AG04449 (cell line): ENCODE data around the gene CRADD.
"Not testable (repeated sequence)": the region's sequence is repeated elsewhere in the genome, so short reads cannot be mapped to it uniquely, and the experiment has no call there.

Source experiments
- CTCF ChIA-PET: fragments of 350-600 bp; formaldehyde crosslinking; extraction: SDS; loops from one replicate; lab custom pipeline; 2021; ENCODE audit warnings: antibody characterized with exemption; lab: Yijun Ruan, JAX
- POLR2A ChIA-PET: fragments of 400-600, 350-600 bp; formaldehyde crosslinking; extraction: SDS; loops from one replicate; lab custom pipeline; 2020; ENCODE audit warnings: antibody characterized with exemption, inconsistent platforms; lab: Yijun Ruan, JAX
- DNase-seq: peaks from one replicate; pipeline ENCODE4 v3.0.0-alpha.2; 2010; ENCODE audit warnings: low read depth, low spot score
- H3K4me3 ChIP-seq: 2 replicates; pipeline ENCODE4 v1.5.1; 2011; ENCODE audit warnings: low read depth, mild to moderate bottlenecking, control low read depth, low read length
- CTCF ChIP-seq: IDR thresholded peaks from one replicate; pipeline ENCODE4 v1.5.1; 2011; ENCODE audit warnings: mild to moderate bottlenecking, moderate library complexity, low read length, control low read depth, inconsistent platforms; ENCODE audit not compliant: insufficient read depth; ENCODE audit errors: missing control alignments

CRADD gene

GRCh38 chr12:93857991-93858447 lies 180.8 kb downstream of the CRADD start:
- H3K4me3 ChIP-seq, result no peak overlapping the region
- ChIA-PET CTCF (interaction anchor here (2.0 kb wide), 1 partner anchor 243 kb away, joined by 5 read pairs; no protein-coding TSS in a partner anchor), POLR2A (no interaction called here)
- DNase-seq, result no peak
- TF ChIP-seq CTCF, result no peak

DNA sequence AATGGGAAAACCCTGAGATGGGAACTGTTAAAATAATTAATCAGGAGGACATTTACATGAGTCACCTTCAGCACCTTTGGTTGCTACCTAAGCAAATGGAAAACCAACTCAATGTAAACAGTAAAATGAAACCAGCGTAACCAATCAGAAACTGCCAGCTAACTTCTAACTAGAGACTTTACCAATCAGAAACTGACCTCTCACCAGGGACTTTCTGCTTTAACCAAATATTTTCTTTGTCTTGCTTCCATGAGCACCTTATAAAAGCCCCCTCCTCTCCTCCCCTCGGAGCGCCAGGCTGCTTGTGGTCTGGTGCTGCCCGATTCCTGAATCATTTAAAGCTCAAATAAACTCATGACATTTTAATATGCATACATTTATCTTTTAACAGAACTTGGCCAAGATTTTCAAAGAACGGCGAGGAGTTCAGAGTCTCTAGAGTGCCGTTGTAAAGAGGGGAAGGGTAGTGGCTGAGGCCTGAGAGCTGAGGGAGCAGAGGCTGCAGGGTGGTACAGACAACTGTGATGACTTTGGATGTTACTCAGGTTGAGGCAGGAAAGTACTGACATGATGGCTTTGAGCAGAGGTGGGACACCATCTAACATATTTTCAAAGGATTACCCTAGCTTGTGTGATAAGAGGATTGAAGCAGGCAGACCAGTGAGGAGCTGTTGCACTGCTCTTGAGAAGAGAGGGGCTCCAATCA lies 183.6 kb downstream of the CRADD start:
- no peak for TF ChIP-seq CTCF
- no peak overlapping the region for H3K4me3 ChIP-seq
- POLR2A ChIA-PET, result no interaction called here
- CTCF ChIA-PET, result interaction anchor here (1.0 to 3.4 kb wide), 3 partner anchors 22 to 359 kb away, joined by 3 to 12 read pairs (median 4); no protein-coding TSS in a partner anchor
- no peak for DNase-seq

GRCh38 chr12:93862424-93862823 lies 185.2 kb downstream of the CRADD start:
- ChIA-PET CTCF (interaction anchor here (3.4 kb wide), 1 partner anchor 239 kb away, joined by 12 read pairs; no protein-coding TSS in a partner anchor), POLR2A (no interaction called here)
- no peak for TF ChIP-seq CTCF
- DNase-seq, result no peak
- no peak overlapping the region for H3K4me3 ChIP-seq

DNA sequence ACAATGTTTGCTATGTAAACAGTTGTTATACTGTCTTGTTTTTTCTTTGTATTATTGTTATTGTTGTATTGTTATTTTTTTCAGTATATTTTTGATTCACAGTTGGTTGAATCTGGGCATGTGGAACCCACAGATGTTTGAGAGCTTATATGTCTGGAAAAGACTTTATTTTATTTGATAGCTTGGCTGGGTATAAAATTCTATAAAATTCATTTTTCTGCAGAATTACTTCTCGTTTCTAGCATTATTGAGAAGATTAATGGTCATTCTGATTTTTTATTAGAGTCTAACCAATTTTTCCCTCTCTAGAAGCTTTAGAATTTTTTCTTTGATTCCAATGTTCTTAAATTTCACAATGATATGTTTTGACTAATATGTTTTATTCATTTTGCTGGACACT lies 188.6 kb downstream of the CRADD start:
- CTCF ChIA-PET, result no interaction called here
- POLR2A ChIA-PET, result no interaction called here
- DNase-seq, result no peak
- no peak for TF ChIP-seq CTCF
- H3K4me3 ChIP-seq, result no peak overlapping the region

DNA sequence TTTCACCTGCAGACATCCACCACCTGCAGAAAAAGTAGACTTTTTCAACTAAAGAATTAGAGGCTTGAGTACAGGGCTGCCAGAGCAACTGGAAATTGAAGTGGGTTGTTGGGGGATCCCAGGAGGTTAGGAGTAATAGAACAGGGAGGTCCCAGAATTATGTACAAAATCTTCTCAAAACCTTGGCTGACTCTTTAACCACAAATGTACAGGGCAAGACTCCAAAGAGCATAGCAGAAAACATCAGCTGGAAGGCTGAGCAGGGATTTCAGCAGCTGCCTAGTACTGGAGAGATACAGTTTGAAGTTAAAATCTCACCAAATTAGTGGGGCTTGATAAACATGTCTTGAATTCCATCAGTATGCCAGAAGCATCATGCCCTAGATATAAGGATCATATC lies 191.6 kb downstream of the CRADD start:
- ChIA-PET POLR2A (no interaction called here), CTCF (no interaction called here)
- no peak for DNase-seq
- no peak overlapping the region for H3K4me3 ChIP-seq
- TF ChIP-seq CTCF, result no peak

DNA sequence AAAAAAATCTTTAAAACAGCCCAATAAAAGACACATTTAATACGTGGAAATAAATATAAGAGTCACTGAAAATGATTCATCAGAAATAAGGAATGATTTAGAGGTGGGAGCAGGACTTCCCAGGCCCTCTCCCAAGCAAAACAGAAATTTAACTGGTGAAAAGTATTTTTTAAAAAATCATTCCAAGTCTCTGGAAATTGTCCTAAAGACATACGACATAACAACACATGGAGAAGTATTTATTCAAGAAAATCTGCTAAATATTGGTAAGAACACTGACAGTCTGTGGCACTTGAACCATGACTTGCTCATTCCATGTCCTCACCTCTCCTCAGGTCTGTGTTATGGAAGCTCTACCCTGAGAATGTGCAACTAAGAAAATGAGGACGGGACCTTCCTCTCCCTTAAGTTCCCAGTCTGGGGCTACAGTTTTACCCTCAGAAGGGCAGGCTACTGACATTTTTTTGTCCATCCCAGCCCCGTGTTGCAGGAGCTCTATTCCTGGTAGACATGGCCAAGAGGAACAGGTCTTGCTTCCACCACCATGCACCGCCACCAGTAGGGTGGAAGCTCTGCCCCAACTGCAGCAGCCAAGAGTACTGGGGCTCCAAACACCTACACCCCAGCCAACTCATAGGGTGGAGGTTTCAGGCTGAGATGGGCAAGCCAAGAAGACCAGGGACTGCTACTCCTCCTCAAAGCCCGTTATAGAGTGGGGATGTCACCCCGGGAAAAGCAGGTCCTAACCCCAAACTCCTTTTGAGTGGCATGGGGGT lies 193.0 kb downstream of the CRADD start:
- CTCF ChIA-PET, result no interaction called here
- TF ChIP-seq CTCF, result no peak
- H3K4me3 ChIP-seq, result no peak overlapping the region
- no peak for DNase-seq
- POLR2A ChIA-PET, result no interaction called here

DNA sequence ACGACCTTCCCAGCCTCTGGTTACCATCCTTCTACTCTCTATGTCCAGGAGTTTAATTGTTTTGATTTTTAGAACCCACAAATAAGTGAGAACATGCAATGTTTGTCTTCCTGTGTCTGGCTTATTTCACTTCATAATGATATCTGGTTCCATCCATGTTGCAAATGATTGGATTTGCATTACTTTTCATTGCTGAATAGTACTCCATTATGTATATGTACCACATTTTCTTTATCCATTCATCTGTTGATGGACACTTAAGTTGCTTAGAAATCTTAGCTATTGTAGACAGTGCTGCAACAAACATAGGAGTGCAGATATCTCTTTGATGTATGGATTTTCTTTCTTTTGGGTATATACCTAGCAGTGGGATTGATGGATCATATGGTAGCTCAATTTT lies 194.4 kb downstream of the CRADD start:
- DNase-seq, H3K4me3 ChIP-seq, POLR2A ChIA-PET: not testable (repeated sequence)
- CTCF ChIA-PET, result interaction anchor here (1.1 kb wide), 1 partner anchor 205 kb away, joined by 3 read pairs; no protein-coding TSS in a partner anchor
